ENCODE results near the gene PRKCB. TPM values are rescaled to one million over a fixed set of nuclear protein-coding genes. Genes with fewer than 3 reads are reported as not detected.

PRKCB gene
- polyA plus RNA-seq, 2 of the 4 experiments (the other 2 are of a cell fraction): 0.09 to 0.22 TPM

GRCh38 chr16:24119807-24120206, 284.0 kb downstream of the PRKCB start:
- 12% methylated on average over 6 of the region's 6 CpGs for whole genome bisulfite sequencing (ENCODE audit: missing lambda C conversion rate)

GRCh38 chr16:24123275-24123674, 287.5 kb downstream of the PRKCB start:
- H3K4me1 ChIP-seq: no peaks in the 10 kb centered on the region
- ChIA-PET POLR2A (no interaction called here), CTCF (interaction anchor here (1.1 kb wide), 1 partner anchor 382 kb away, joined by 3 read pairs; no protein-coding TSS in a partner anchor)
- no peaks in the 10 kb centered on the region for H3K9me3 ChIP-seq
- H3K4me3 ChIP-seq: no peak overlapping the region
- no peak overlapping the region for H3K4me2 ChIP-seq
- FAIRE-seq (no peak), DNase-seq (ENCODE audit: low read depth in 1 of 2, low spot score in 1 of 2) (no peak), ATAC-seq (no peak)
- 6% methylated on average over 1 of the region's 1 CpG for whole genome bisulfite sequencing (ENCODE audit: missing lambda C conversion rate)
- TF ChIP-seq BHLHE40 (IDR thresholded peaks at IDR 0.05; ENCODE audit: low read depth, low read length) (no peak), RAD21 (conservative IDR thresholded peaks at IDR 0.05 in 1 of 2, IDR thresholded peaks at IDR 0.05 in 1 of 2) (no peak), EP300 (IDR thresholded peaks at IDR 0.05) (no peak), ZFP36 (IDR thresholded peaks at IDR 0.05; ENCODE audit: borderline replicate concordance, partially characterized antibody) (no peak), HEYL (CRISPR knock-in tag; IDR thresholded peaks at IDR 0.05) (no peak), RNF2 (IDR thresholded peaks at IDR 0.05; ENCODE audit: borderline replicate concordance, low read depth) (no peak)
- TF ChIP-seq, protein P1, sequence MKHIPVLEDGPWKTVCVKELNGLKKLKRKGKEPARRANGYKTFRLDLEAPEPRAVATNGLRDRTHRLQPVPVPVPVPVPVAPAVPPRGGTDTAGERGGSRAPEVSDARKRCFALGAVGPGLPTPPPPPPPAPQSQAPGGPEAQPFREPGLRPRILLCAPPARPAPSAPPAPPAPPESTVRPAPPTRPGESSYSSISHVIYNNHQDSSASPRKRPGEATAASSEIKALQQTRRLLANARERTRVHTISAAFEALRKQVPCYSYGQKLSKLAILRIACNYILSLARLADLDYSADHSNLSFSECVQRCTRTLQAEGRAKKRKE (CRISPR knock-in tag; IDR thresholded peaks at IDR 0.05; ENCODE audit: low read depth): no peak
- TF ChIP-seq, protein P2, sequence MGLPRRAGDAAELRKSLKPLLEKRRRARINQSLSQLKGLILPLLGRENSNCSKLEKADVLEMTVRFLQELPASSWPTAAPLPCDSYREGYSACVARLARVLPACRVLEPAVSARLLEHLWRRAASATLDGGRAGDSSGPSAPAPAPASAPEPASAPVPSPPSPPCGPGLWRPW (IDR thresholded peaks at IDR 0.05): no peak
- no peak overlapping the region for H3K27ac ChIP-seq

More at GRCh38 chr16:24119807-24120206, 284.0 kb downstream of the PRKCB start:
- ChIA-PET POLR2A (no interaction called here), CTCF (no interaction called here)
- Histone ChIP-seq H3K4me2 (no peak overlapping the region), H3K27ac (no peak overlapping the region), H3K4me3 (no peak overlapping the region), H3K4me1 (no peaks in the 10 kb centered on the region), H3K9me3 (no peaks in the 10 kb centered on the region)
- TF ChIP-seq KDM5A (IDR thresholded peaks at IDR 0.05): no peak
- TF ChIP-seq FOSL2 (IDR thresholded peaks at IDR 0.05): no peak
- no peak for TF ChIP-seq FOSL2 (CRISPR knock-in tag; IDR thresholded peaks at IDR 0.05)
- TF ChIP-seq CBX2 (IDR thresholded peaks at IDR 0.05; ENCODE audit: borderline replicate concordance, low read depth): no peak
- no peak for DNase-seq (ENCODE audit: low read depth in 1 of 2, low spot score in 1 of 2)
- no peak for ATAC-seq
- no peak for FAIRE-seq

DNA sequence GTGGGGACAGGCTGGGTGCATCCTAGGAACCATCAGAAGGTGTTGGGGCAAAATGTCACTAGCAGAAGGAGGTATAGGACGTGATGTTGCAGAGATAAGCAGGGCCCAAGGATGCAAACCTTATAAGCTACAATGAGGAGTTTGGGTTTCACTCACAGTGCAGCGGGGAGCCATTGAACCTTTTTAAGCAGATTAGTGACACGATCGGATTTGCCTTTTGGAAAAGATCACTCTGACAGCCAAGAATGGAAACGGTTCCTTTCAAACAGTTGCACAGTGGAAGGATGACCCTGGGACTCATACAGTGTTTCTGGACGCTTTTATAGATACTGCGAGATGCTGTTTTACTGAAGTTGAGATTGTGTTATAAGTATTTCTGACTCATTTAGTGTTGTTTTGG, 288.5 kb downstream of the PRKCB start:
- no peak overlapping the region for H3K4me2 ChIP-seq
- no peak for ATAC-seq
- no peak for DNase-seq (ENCODE audit: low read depth in 1 of 2, low spot score in 1 of 2)
- 15% methylated on average over 7 of the region's 7 CpGs for WGBS (ENCODE audit: missing lambda C conversion rate)
- TF ChIP-seq MAZ (IDR thresholded peaks at IDR 0.05; ENCODE audit: borderline replicate concordance, low read depth, low read length) (no peak), ESRRA (IDR thresholded peaks at IDR 0.05; ENCODE audit: borderline replicate concordance, low read length) (no peak), CEBPB (IDR thresholded peaks at IDR 0.05) (no peak), ZSCAN20 (CRISPR knock-in tag; IDR thresholded peaks at IDR 0.05) (no peak), KDM5A (IDR thresholded peaks at IDR 0.05) (no peak), CBX8 (IDR thresholded peaks at IDR 0.05) (no peak), FOSB (CRISPR knock-in tag; IDR thresholded peaks at IDR 0.05) (no peak), HOXB5 (CRISPR knock-in tag; IDR thresholded peaks at IDR 0.05) (no peak), ZFP36 (IDR thresholded peaks at IDR 0.05; ENCODE audit: borderline replicate concordance, partially characterized antibody) (no peak)
- TF ChIP-seq, protein P1 (CRISPR knock-in tag; IDR thresholded peaks at IDR 0.05; ENCODE audit: low read depth): no peak
- no peak overlapping the region for H3K27ac ChIP-seq
- no peak overlapping the region for H3K4me3 ChIP-seq
- FAIRE-seq: no peak
- no peaks in the 10 kb centered on the region for H3K9me3 ChIP-seq
- no peaks in the 10 kb centered on the region for H3K4me1 ChIP-seq
- ChIA-PET POLR2A (no interaction called here), CTCF (no interaction called here)

DNA sequence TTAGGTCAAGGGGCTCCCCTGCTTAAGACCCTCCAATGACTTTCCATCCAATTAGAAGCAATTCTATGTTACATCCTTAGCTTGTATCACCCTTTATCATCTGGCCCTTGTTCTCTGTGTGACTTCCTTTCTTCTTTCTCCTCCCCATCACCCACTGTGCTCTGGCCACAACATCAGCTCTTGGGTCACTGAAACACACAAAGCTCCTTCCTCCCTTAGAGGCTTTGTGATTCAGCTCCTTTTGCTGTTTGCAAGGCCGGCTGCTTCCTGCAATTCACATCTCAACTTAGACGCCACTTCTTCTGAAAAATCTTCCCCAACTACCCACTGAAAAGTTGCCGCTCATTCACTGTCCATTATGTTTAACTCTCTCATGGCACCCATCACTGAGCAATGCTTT, 289.4 kb downstream of the PRKCB start:
- FAIRE-seq (no peak), DNase-seq (ENCODE audit: low read depth in 1 of 2, low spot score in 1 of 2) (no peak), ATAC-seq (no peak)
- ChIA-PET CTCF (no interaction called here), POLR2A (no interaction called here)
- Histone ChIP-seq H3K4me2 (no peak overlapping the region), H3K9me3 (no peaks in the 10 kb centered on the region), H3K27ac (no peak overlapping the region), H3K4me1 (no peaks in the 10 kb centered on the region), H3K4me3 (no peak overlapping the region)
- WGBS (ENCODE audit: missing lambda C conversion rate): 36% methylated on average over 3 of the region's 3 CpGs
- no peak for TF ChIP-seq KDM1A (IDR thresholded peaks at IDR 0.05; ENCODE audit: low read depth)
- no peak for TF ChIP-seq ZC3H11A (IDR thresholded peaks at IDR 0.05)
- TF ChIP-seq CEBPB (IDR thresholded peaks at IDR 0.05): no peak
- no peak for TF ChIP-seq TFCP2L1 (CRISPR knock-in tag; IDR thresholded peaks at IDR 0.05)
- TF ChIP-seq USF2 (IDR thresholded peaks at IDR 0.05): no peak
- no peak for TF ChIP-seq GATA3 (IDR thresholded peaks at IDR 0.05; ENCODE audit: borderline replicate concordance)
- no peak for TF ChIP-seq CHD2 (IDR thresholded peaks at IDR 0.05; ENCODE audit: low read length, partially characterized antibody)
- TF ChIP-seq HDAC2 (IDR thresholded peaks at IDR 0.05): no peak
- no peak for TF ChIP-seq ZNF302 (CRISPR knock-in tag; IDR thresholded peaks at IDR 0.05)
- TF ChIP-seq SMC3 (IDR thresholded peaks at IDR 0.05): no peak
- no peak for TF ChIP-seq HEYL (CRISPR knock-in tag; IDR thresholded peaks at IDR 0.05)
- TF ChIP-seq MAZ (IDR thresholded peaks at IDR 0.05; ENCODE audit: borderline replicate concordance, low read depth, low read length): no peak
- TF ChIP-seq FOSB (CRISPR knock-in tag; IDR thresholded peaks at IDR 0.05): no peak
- no peak for TF ChIP-seq SREBF2 (IDR thresholded peaks at IDR 0.05)
- no peak for TF ChIP-seq JUNB (IDR thresholded peaks at IDR 0.05)
- TF ChIP-seq, protein P1 (CRISPR knock-in tag; IDR thresholded peaks at IDR 0.05; ENCODE audit: low read depth): no peak
- no peak for TF ChIP-seq POLR2AphosphoS2 (conservative IDR thresholded peaks at IDR 0.05; ENCODE audit: low read length)

Measured in A549 (cell line).